ENCODE data around the gene STK40.

DNA sequence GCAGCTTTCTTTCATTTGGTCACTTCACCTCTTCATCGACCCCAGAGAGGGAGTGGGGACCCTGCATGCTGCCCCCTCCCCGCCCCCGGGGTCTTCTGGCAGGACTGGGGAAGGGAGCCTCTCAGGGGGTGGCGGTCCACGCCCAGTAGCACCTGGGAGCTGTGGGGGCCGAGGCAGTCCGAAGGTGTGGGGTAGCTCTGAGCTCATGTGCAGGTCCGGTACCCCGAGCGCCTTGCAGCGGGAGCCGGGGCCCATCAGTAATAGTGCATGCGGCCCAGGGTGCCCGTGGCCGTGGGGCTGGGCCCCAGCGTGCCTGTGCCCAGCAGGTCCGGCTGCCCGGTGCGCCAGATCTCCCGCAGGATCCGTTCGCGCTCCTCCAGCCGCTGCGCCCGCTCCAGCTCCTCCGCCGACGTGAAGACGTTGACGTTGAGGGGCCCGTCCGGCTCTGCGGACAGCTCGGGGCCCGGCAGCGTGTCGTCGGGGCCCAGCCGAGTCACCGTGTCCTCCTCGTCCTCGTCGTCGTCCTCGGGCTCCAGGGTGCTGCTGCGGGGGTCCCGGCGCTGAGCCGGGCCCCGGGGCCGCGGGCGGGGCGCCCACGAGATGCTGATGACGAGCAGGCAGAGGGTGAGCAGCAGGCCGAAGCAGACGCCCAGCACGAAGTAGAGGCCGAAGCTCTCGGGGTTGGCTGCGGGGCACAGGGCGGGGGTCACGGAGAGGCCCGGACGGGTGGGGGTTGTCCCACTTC lies 63.5 kb downstream of the STK40 start:
- TF ChIP-seq, protein P1, sequence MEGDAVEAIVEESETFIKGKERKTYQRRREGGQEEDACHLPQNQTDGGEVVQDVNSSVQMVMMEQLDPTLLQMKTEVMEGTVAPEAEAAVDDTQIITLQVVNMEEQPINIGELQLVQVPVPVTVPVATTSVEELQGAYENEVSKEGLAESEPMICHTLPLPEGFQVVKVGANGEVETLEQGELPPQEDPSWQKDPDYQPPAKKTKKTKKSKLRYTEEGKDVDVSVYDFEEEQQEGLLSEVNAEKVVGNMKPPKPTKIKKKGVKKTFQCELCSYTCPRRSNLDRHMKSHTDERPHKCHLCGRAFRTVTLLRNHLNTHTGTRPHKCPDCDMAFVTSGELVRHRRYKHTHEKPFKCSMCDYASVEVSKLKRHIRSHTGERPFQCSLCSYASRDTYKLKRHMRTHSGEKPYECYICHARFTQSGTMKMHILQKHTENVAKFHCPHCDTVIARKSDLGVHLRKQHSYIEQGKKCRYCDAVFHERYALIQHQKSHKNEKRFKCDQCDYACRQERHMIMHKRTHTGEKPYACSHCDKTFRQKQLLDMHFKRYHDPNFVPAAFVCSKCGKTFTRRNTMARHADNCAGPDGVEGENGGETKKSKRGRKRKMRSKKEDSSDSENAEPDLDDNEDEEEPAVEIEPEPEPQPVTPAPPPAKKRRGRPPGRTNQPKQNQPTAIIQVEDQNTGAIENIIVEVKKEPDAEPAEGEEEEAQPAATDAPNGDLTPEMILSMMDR (conservative IDR thresholded peaks at IDR 0.05; ENCODE audit: low read depth, low read length), result no peak
- TF ChIP-seq EZH2phosphoT487 (IDR thresholded peaks at IDR 0.05; ENCODE audit: borderline replicate concordance, low read length) (no peak), EZH2 (IDR thresholded peaks at IDR 0.05; ENCODE audit: low read length, unreplicated experiment) (no peak)

Measured in PC-3 (cell line).